ENCODE measurements around the gene ZEB1.
"Not testable (repeated sequence)": the region's sequence is repeated elsewhere in the genome, so short reads cannot be mapped to it uniquely, and the experiment has no call there.

DNA sequence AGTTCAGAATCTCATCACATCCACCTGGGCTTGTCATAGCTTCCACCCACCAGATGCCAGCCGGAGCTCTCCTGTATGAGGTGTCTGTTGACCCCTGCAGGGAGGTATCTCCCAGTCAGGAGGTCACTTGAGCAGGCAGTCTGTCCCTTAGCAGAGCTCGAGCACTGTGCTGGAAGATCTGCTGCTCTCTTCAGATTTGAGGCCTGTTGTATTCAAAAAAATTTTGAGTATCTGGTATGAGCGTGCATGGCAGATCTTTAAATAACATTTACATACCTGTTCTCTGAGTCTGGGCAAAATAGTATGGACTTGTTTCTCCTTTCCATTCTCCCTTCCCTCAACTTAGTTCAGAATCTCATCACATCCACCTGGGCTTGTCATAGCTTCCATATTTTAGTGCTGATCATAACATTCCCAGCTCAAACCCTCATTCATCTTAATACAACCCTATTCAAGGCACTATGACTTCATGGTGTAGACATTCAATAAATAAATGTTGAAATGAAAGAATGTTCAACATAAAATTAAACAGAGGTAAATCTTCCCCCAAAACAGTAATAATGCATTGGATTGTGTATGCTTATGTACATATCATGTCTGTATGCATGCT, 249.3 kb downstream of the ZEB1 start:
- TF ChIP-seq MAFK (IDR thresholded peaks at IDR 0.05; ENCODE audit: low read depth, low read length); TEAD4 (IDR thresholded peaks at IDR 0.05; ENCODE audit: low read depth, low read length); GABPA (IDR thresholded peaks at IDR 0.05; ENCODE audit: borderline replicate concordance, insufficient read depth, low read length): not testable (repeated sequence)
- TF ChIP-seq, protein P1, sequence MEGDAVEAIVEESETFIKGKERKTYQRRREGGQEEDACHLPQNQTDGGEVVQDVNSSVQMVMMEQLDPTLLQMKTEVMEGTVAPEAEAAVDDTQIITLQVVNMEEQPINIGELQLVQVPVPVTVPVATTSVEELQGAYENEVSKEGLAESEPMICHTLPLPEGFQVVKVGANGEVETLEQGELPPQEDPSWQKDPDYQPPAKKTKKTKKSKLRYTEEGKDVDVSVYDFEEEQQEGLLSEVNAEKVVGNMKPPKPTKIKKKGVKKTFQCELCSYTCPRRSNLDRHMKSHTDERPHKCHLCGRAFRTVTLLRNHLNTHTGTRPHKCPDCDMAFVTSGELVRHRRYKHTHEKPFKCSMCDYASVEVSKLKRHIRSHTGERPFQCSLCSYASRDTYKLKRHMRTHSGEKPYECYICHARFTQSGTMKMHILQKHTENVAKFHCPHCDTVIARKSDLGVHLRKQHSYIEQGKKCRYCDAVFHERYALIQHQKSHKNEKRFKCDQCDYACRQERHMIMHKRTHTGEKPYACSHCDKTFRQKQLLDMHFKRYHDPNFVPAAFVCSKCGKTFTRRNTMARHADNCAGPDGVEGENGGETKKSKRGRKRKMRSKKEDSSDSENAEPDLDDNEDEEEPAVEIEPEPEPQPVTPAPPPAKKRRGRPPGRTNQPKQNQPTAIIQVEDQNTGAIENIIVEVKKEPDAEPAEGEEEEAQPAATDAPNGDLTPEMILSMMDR (IDR thresholded peaks at IDR 0.05; ENCODE audit: control extremely low read depth in 1 of 3, insufficient read depth in 1 of 3, low read depth in 1 of 3, low read length in 3 of 3): not testable (repeated sequence)
- TF ChIP-seq, protein P2, sequence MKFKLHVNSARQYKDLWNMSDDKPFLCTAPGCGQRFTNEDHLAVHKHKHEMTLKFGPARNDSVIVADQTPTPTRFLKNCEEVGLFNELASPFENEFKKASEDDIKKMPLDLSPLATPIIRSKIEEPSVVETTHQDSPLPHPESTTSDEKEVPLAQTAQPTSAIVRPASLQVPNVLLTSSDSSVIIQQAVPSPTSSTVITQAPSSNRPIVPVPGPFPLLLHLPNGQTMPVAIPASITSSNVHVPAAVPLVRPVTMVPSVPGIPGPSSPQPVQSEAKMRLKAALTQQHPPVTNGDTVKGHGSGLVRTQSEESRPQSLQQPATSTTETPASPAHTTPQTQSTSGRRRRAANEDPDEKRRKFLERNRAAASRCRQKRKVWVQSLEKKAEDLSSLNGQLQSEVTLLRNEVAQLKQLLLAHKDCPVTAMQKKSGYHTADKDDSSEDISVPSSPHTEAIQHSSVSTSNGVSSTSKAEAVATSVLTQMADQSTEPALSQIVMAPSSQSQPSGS (IDR thresholded peaks at IDR 0.05; ENCODE audit: low read length): not testable (repeated sequence)
- TF ChIP-seq, protein P3, sequence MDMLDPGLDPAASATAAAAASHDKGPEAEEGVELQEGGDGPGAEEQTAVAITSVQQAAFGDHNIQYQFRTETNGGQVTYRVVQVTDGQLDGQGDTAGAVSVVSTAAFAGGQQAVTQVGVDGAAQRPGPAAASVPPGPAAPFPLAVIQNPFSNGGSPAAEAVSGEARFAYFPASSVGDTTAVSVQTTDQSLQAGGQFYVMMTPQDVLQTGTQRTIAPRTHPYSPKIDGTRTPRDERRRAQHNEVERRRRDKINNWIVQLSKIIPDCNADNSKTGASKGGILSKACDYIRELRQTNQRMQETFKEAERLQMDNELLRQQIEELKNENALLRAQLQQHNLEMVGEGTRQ (IDR thresholded peaks at IDR 0.05; ENCODE audit: low read length): not testable (repeated sequence)
